ENCODE measurements around the gene MOB2.
A peak's percentile ranks its signal among the peaks of the same experiment; 100 is the strongest.

Gene MOB2

DNA sequence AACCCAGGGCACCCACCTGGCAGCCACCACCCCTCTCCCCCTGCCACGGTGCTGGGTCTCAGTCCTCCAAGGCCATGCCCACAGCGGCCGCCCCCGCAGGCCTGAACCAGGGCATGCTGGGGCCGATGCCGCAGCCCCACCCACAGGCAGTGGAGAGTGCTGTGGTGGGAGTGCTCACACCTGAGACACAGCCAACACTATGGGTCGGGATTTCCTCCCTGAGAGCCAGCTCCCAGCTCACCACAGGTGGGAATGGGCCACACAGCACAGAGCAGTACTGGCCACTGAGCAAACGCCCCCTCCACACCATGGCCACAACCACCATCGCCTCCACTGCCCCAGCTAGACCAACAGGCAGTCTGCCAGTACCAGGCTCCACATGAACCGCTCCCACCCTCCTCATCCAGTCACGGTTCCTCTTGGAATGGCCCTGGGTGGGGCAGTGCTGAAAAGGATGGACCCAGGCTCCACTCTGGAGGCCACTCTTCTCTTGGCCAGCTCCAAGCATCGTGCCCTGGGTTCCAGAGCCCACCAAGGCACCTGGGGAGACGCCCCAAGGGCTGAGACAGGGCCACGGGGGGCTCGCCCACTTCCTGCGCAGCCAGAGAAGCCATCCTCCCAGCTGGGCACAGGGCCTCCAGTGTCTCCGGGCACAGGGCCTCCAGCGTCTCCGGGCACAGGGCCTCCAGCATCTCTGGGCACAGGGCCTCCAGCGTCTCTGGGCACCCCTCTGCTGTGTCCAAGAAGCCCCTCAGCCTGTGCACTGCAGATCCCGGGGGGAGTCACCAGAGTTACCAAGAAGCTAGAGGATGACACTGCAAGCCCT, 14.2 kb downstream of the MOB2 start:
- DNase-seq (ENCODE audit: low spot score) = no peak

GRCh38 chr11:1471736-1472135, 14.8 kb downstream of the MOB2 start:
- DNase-seq (ENCODE audit: low spot score) = no peak

GRCh38 chr11:1470681-1471611, 15.6 kb downstream of the MOB2 start:
- DNase-seq (ENCODE audit: low spot score) = no peak

DNA sequence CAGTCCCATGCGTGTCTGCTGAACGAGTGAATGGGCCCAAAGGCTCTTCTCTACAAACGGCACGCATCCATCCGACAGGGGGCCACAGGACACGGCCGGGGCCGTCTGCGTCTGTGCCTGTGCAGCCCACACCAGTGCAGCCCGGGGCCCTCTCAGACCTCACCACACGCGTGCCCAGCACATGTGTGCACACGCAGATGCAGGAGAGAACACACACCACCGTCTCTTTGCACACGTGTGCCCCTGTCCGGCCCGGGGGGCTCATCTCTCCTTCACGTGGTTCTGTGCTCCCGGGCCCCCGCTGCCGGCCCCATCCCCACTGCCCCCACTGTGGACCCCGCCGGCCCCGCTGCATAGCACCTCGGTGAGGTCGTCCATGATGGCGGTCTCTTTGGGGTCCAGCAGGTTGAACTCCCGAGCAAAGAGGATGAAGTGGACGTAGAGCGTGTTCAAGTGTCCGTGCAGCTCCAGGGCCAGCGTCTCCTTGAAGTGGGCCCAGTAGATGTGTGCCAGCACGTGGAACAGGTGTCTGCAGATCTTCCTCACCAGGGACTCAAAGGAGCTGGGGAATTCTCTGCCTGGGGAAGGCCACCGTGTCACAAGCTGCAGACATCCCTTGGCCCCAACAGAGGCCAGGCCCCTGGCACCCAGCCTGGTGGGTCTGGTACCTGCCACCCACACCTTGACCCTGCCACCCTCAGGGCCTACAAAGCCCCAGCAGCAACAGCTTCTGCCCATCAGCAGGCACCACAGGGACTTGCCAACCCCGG, 16.5 kb downstream of the MOB2 start:
- DNase-seq (ENCODE audit: low spot score) = no peak

DNA sequence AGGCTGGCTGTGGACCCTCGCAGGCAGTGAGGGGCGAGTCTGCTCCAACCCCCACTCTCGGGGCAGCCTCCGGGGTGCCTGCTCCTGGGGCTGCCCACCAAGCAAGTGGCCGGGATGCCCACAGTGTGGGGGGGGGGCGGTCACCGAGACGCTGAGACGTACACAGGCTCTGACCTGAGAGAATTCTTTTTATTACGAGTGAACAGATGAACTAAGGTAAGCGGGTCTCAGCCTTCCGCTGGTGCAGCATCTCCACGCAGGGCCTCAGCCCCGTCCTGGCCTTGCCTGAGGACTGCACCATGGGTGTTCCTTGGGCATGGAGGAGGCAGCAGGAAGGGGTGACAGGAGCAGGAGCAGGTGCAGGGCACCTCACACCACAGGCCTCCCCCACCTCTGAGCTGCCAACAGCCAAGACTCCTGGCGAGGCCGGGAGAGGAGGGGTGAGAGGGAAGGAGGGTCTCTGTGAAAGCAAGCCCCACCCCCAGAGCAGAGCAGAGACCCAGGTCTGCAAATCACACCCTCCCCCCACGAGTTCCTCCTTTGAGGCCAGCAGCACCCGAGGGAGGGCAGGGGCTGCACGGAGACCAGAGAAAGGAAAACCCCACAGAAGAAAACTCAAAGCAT, 17.2 kb downstream of the MOB2 start:
- DNase-seq (ENCODE audit: low spot score) = no peak

DNA sequence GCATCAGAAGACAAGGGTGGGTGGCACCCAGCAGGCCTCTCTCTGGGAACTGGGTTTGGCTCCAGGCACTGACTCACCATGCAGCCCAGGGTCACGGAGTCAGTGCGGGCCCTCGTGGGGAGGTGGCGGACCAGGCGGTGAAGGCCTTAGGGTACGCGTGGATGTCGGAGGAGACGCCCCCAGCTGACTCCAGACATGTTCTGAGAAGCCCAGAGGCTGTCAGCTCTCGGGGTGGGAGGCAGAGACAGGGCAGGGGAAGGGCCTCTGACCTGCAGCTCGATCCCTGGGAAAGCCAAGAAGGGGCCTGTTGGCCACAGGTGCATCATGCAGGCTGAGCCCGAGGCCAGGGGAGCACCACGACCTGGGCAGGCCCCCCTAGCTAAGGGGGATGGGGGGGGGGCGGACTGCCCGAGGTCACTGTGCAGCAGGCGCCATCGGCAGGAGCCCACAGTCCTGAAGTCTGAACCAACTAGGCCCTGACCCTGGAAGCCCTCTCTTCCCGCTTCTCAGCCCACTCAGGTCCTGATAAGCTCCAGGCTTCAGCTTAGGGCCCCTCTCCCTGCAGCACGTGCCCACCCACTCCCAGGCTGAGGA, 18.0 kb downstream of the MOB2 start:
- DNase-seq (ENCODE audit: low spot score) = no peak

DNA sequence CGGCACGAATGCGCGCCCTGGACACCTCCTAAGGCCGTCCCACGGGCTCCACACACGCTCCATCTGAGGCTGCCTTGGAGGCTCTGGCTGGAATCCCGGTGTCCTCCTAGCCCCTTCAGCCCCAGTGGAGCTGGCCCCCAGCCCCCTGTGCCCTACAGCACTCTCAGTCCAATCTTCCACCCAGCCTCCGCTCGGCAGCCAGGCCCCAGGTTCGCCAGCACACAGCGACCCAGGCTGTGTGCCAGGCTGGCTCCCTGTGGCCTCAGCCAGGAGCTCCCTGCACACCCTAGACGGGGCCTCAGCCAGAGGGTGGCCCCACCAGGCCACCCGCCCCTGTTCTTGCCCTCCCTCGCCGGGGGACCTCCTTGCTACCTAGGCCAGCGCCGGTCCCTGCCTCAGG, 18.6 kb downstream of the MOB2 start:
- DNase-seq (ENCODE audit: low spot score) = no peak

DNA sequence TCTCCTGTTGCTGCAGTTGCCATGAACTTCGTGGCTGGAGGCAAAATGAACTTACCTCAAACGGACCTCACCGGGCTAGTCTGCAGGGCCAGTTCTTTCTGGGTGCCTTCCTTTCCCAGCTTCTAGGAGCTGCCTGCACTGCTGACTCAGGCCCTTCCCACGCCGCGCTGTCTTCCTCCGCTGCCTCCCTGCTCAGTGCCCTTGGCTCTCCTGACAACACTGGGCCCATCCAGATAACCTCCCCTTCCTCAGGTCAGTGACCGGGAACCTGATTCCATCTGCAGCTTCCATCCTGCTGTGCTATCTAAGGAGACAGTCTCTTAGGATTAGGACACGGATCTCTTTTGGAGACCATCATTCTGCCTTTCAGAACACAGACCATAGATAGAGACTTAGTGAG, 19.3 kb downstream of the MOB2 start:
- no peak for DNase-seq (ENCODE audit: low spot score)

GRCh38 chr11:1466784-1467183, 19.8 kb downstream of the MOB2 start:
- no peak for DNase-seq (ENCODE audit: low spot score)

DNA sequence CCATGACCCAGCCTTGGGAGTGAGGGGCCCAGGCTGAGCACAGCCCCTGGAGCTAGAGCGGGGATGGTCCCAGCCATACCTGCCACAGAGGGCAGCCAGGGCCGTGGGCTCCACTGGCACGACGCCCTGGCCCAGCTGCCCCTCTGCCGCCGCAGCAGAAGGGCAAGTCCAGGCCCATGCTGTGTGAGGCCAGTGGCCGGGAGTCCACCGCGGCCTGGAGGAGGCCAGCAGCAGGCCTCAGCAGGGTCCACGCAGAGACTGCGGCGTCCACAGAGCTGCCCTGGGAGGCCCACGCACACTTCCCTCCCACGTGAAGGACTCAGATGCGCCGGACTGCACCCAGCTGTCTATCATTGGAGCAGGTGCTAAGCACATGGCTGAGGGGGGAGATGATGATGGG, 23.5 kb downstream of the MOB2 start:
- no peak for DNase-seq (ENCODE audit: low spot score)

DNA sequence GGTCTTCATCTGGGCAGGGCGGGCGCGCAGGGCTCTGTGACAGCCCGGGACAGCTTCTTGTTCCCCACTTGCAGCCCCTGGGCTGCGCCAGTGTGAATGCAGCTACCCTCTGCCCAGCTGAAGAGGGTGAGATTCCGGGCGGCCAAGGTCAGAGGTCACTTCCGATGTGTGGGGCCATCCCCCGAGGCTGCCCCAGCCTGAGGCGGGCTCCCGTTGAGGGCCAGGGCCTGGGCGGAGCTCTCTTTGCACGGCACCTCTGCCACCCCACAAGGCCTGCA, 23.9 kb downstream of the MOB2 start:
- no peak for DNase-seq (ENCODE audit: low spot score)

DNA sequence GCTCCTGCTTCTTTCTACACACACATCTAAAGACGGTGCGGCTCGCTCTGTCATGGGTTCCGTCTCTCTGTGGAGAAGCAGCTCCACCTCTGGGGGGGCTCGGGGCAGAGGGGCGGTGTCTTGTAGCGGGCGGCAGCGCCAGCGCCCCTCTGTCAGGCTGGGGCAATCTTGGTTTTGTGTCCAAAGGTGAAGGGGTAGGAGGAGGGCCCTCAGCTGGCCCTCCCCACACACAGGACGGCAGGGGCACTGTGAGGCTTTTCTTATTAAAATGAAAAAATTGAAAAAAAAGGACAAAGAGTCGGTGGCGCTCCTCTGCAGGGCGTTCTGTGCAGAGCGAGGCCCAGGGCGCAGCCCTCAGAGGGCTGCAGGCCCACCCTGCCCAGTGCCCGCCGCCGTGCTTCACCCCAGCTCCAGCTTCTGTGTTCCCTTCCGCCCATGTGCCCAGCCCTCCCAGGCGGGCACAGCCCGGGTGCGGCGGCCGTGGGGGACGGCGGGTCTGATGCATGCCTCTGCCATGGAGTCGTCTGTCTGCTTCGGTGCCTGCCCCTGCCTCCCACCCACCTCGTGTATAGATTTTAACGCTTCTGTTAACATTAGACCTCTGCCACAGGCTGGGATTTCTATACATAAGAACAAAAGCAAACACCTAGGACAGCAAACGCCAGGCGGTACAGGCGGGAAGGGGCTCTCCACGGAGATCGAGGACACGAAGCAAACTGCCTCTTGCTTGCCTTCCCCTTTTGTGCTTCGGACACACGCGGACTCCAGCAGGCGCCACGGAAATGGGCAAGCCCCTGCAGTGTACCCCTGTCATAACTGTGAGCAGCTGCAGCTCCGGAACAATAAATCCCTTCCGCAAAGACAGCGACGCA, 24.5 kb downstream of the MOB2 start:
- DNase-seq (ENCODE audit: low spot score) = no peak

DNA sequence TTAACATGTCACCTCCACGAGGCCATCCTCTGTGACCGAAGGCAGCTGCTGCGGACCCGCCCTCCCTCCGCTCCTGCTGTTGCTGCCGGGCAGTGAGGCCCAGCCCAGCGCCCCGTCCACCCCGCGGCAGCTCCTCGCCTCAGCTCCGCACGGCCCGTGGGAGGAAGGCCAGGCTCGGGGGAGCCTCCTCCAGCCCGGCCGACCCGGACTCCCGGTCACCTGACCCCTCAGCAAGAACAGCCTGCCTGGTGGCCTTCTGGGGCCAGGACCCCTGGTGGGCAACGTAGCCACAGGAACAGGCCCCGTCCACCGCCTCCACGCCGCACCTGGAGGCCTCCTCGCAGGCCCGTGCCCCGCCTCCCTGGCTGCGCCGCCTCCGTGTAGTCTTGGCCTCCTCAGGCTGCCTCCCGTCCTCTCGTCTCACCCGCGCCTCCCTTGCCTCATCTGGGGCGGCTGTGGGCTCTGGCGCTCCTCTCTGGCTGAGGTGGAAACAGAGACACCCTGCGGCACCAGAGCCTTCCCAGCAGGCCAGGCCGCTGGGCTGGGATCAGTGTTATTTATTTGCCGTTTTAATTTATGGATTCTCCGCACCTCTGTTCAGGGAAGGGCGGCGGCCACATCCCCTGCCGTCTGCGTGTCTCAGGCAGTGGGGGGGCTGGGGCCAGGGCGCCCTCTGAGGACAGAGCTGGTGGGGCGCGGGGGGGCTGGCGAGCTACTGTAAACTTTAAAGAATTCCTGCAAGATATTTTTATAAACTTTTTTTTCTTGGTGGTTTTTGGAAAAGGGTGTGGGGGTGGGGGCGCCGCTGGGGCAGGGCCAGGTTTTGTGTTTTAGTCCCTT, 25.4 kb downstream of the MOB2 start:
- DNase-seq (ENCODE audit: low spot score) = no peak

DNA sequence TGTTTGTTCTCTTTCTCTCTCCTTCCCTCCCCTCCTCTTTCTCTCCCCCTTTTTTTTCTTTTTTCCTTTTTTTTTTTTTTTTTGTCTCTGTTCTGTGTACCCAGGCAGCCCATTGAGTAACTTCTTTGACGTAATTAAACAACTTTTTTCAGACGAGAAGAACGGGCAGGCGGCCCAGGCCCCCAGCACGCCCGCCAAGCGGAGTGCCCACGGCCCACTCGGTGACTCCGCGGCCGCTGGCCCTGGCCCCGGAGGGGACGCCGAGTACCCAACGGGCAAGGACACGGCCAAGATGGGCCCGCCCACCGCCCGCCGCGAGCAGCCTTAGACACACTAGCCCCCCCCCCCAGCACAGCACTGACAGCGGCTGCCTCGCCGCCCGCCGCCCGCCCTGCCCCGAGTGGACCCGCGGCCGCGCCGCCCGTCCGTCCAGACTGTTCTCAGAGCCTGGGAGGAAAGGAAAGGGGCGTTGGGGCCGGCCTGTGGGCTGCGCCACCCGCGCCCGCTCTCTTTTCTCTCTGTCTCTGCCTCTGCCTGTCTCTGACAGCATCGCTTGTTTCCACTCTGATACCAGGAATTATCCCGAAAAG, 26.1 kb downstream of the MOB2 start:
- no peak for DNase-seq (ENCODE audit: low spot score)

DNA sequence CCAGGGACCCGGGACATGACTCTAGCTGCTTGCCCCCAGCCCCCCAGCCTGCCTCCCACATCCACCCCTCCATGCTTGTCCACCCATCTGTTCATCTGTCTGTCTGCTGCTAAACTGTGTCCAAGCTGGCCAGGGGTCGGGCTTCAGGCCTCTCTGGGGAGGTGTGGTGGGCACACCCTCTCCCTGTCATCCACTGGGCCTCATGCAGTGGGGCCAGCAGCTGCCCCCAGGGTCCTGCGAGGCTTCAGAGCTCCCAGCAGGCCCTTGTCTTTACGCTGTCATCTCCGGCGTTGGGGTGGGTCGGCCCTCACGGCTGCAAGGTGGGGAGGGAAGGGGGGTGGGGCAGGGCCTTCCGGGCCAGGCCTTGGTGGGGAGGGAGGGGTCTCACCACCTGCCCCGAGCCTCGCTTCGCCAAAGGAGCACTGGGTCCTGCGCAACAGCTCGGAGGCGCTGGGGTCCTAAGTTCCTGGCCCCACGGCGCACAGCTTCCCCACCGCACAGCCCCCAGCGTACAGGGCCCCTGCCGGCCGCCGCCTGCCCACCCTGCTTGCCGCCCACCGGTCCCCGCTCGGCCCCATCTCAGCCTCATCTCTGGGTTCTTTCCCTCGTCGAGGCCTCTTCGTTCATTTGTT, 26.7 kb downstream of the MOB2 start:
- no peak for DNase-seq (ENCODE audit: low spot score)

GRCh38 chr11:1459219-1459575, 27.4 kb downstream of the MOB2 start:
- DNase-seq (ENCODE audit: low spot score) = no peak

DNA sequence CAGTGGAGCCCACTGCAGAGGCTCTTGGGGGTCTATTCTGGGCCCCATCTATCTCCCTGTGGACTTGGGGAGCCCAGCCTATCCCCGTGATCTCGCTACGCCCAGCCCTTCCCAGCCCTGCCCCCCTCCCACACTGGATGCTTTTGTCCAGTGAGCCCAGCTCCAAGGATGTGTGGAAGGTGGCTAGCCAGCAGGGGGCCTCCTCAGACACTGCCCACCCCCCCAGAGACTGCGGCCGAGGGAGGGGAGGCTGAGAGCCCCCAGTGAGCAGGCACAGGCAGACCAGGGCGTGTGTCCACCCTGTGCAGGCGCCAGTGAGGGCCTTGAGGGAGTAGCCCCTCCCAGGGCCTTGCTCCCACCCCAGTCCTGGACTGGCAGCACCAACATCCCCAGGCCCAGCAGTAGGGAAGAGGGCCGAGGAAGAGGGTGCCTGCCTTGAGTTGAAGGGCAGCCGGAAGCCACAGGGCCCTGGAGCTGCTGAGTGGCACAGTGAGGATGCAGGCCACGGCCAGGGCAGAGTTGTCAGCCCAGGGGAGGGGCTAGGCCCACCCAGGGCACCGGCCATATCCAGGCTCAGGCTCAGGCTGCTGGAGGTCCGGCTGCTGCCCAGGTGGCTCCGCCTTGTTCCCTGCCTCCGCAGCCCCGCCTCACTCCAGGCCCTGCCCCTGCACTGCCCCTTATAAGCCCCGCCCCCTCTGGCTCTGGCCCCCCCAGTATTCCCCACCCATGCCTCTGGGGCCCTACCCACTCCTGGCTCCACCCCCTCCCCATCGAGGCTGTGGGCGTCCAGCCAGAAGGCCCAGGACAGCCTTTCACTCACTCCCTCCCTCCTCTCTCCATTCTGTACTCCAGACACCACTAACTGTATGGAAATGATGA, 28.0 kb downstream of the MOB2 start:
- peak; percentile 51 for DNase-seq (ENCODE audit: low spot score)

DNA sequence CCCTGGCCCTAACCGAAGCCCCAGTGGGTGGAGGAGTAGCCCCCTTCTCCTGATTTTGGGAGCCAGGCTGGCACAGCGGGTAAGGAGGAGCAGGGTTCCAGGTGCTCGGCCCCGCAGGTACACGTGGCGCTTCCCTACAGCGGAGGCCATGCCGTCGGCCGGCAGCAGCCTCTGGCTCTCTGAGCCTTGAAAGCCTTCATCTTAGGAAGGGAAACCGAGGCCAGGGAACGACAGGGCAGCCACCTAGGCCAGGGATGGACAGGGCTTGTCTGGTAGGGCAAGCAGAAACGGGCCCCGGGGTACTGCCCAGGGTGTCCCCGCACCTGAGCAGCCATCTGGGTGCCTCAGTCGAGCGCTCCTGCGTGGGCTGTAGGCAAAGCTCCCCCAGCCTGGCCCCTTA, 28.7 kb downstream of the MOB2 start:
- DNase-seq (ENCODE audit: low spot score) = no peak
